HG02798 (cell line): ENCODE results near the gene PLXNC1.

Source experiments
- ATAC-seq: cut with Tn5 transposase; IDR thresholded peaks from one replicate; pipeline ENCODE4 v1.9.1; 2021; ENCODE audit warnings: mild to moderate bottlenecking; ENCODE audit not compliant: unreplicated experiment, poor library complexity

PLXNC1 gene

GRCh38 chr12:94175763-94176668, 27.6 kb downstream of the PLXNC1 start:
- ATAC-seq, result no peak

- ATAC-seq, result no peak
Observed at GRCh38 chr12:94178054-94178453, 29.7 kb downstream of the PLXNC1 start.

GRCh38 chr12:94178882-94179281, 30.5 kb downstream of the PLXNC1 start:
- no peak for ATAC-seq

- no peak for ATAC-seq
Observed at GRCh38 chr12:94179723-94180122, 31.3 kb downstream of the PLXNC1 start.

GRCh38 chr12:94180558-94181296, 32.4 kb downstream of the PLXNC1 start:
- ATAC-seq, result no peak

GRCh38 chr12:94182986-94183707, 34.8 kb downstream of the PLXNC1 start:
- no peak for ATAC-seq

- ATAC-seq, result no peak
Observed at GRCh38 chr12:94183708-94184379, 35.5 kb downstream of the PLXNC1 start.

- ATAC-seq, result no peak
Observed at GRCh38 chr12:94184995-94185719, 36.8 kb downstream of the PLXNC1 start.

GRCh38 chr12:94185801-94186200, 37.4 kb downstream of the PLXNC1 start:
- no peak for ATAC-seq

GRCh38 chr12:94186278-94187241, 38.2 kb downstream of the PLXNC1 start:
- no peak for ATAC-seq

- ATAC-seq, result no peak
Observed at GRCh38 chr12:94187361-94187760, 39.0 kb downstream of the PLXNC1 start.

GRCh38 chr12:94190623-94191022, 42.2 kb downstream of the PLXNC1 start:
- ATAC-seq, result no peak

GRCh38 chr12:94191023-94191422, 42.6 kb downstream of the PLXNC1 start:
- ATAC-seq, result peak; percentile 48

GRCh38 chr12:94191811-94192210, 43.4 kb downstream of the PLXNC1 start:
- ATAC-seq, result no peak

- ATAC-seq, result no peak
Observed at GRCh38 chr12:94192506-94192905, 44.1 kb downstream of the PLXNC1 start.

GRCh38 chr12:94193168-94193567, 44.8 kb downstream of the PLXNC1 start:
- ATAC-seq, result no peak

GRCh38 chr12:94195483-94195882, 47.1 kb downstream of the PLXNC1 start:
- no peak for ATAC-seq

- ATAC-seq, result no peak
Observed at GRCh38 chr12:94198469-94198868, 50.1 kb downstream of the PLXNC1 start.

GRCh38 chr12:94198872-94199271, 50.5 kb downstream of the PLXNC1 start:
- ATAC-seq, result no peak
